NCI-H2196 treated with DMSO at 0.1 percent for 48 hours (cell line): Measurements from ENCODE around the gene NUP210.

Experiments used
- DNase-seq: peaks from one replicate; lab custom pipeline; 2025; ENCODE audit not compliant: unreplicated experiment; lab: John Stamatoyannopoulos, UW

NUP210 gene

DNA sequence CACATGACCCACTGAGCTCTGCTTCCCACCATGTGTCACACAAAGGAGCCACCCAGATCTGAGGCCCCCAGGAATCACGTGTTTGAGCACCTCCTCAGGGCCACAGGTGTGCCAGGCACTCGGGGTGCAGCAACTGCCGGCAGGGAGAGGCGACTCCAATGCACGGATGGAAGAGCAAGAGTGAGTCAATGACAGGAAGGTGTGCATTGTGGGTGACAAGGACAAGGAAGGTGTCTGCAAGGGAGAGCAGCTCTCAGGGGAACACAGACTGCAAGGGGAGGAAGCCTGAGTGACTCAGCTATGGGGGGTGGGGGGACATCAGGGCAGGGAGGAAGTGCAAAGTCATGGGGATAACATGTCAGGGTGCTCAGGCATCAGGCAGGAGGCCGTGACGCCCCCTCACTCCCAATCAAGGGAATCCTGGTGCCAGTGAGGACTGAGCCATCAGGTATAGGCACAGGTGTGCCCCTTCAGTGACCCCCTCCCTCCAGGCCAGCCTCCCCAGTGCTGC lies 67.4 kb downstream of the NUP210 start:
- DNase-seq: no peak

DNA sequence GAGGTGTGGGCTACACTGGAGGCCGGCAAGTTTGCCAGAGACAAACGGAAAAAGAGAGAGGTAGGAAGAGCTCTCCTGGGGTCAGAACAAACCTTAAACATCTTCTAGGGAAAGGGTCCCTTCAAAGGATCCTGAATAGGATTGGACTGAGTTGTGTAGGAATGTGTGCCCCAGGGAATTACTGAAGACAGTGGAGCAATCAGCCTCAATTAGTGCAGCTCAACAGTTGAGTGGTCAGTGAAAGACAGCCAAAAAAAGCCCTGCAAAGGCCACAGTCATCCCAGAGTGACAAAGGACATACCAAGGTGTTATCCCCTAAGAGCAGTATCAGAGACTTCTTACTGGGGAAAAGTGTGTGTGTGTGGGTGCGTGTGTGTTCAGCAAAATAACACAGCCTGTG lies 70.3 kb downstream of the NUP210 start:
- no peak for DNase-seq

DNA sequence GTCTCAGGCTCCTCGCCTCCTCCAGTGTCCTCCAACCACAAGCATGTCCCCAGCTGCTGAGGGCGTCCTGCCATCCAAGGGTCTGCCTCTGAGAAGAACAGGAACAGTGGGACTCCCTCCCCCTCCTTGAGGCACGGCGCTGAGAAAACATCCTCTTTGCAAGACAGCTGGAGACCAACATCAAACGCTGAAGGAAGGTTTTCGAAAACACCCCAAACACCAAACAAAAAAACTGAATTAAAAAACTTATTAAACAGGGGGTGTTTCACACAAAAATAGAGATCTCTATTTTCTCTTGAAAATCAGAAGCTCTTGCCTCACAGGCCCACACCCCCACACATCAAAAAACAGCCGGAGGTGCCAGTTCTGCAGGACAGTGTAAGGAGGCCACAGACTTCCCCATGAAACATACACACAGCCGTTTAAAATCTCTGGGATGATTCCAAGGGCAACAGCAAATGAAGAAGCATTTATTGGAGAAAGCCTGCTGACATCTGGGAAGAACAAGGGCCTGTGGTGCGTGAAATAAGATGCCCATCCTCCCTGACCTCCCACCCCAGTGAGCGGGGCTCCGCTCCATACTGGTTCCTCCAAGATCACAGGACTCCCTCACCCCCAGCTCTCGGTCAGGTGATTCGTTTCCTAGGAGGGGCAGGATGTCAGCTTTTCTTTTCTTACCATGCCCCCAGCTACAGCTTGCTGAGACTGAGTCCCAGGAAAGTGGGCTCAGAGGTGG lies 71.3 kb downstream of the NUP210 start:
- no peak for DNase-seq

DNA sequence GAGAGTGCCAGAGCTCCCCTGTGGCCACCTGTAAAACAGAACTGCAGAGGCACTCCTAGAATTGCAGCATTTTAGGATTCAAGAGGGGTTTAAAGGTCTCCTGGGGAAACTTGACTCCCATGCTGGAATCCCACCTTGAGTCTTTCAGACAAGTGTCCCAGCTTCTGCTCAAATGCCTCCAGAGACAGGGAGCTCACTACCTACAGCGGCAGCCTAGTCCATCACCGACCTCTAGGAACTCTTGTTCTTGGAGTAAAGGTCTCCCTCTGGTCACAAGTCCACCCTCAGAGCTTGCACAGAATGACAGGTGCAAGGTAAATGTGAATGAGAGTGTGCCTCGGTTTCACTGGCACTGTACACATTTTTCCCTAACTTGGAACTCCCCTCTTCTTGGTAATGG lies 72.0 kb downstream of the NUP210 start:
- no peak for DNase-seq

DNA sequence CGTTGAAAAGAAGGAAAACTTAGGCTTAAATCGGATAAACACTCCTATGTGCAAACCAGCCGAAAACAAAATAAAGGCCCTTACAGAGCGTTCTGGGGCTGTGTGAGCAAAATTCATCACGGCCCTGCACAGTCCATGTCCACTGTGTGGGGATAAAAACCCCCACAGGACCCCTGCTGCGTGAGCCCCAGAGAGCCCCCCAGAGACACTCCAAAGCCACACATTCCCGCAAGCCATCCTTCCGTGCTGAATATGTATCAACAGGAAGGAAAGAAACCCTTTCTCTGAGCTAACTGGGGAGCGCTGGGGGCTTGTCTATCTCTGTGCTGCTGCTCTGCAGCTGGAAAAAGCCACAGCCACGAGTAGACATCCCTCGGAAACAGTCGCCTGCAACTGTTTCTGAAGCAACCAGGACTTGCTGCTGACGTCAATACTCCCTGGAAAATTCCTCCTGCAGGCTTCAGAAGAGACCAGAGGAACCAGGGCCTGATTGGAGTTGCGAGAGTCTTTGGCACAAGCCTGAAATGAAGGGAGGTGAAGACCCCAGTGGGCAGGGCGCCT lies 72.7 kb downstream of the NUP210 start:
- no peak for DNase-seq

DNA sequence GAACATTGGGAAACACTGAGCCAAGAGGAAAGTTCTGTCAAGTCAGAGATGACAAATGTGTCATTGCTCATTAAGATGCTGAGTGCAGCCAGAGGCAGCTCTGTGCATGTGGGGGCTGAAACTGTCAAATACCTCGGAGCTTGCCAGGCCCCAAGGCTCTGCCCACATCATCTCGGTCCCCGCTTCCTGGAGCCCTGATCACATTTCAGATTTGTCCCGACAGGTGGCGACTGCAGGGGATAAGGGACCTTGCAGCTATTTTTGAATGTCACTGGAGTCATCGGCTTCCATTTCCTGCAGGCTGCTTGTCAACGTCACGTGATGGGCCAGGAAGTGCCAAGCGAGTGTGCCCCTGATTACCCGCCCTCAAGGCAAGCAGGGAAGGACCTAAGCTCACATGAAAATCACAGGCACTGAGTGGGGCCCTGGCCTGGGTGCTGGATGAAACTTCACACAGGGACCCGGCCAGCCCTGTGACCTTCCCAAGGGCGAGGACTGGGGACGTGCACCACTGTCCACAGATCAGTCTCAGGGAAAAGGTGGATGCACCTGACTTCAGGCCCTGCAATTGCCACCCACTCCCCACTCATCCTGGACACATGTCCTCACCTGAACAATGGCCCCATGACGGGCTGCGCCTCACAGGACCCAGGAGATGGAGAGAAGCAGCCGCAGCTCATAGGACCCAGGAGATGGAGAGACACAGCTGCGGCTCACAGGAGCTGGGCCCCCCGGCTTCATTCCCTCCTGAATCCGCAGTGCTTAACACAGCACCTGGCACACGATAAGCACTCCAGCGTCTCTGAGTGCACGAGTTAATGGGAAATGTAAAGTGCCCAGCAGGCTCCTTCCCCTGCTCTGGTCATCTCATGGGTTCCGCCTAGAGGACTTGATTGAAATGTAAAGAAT lies 73.4 kb downstream of the NUP210 start:
- DNase-seq: no peak

DNA sequence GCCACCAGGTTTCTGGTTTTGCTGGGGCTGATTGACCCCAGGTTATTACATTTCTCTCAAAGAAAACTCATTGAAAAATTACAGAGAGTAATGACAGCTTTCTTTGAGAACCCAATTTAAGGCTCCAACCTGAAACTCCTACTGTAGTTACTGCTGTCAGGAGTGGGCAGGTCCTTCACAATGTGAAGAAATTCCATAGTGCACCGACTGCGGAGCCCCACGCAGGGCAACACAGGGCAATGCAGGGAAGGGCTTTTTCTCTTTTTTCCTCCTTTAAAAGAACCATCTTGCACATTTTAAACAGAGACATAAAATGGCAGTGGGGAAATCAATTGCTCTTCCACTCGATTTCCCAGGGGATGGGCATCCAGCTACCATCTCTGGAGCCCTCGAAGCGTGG lies 74.3 kb downstream of the NUP210 start:
- no peak for DNase-seq

DNA sequence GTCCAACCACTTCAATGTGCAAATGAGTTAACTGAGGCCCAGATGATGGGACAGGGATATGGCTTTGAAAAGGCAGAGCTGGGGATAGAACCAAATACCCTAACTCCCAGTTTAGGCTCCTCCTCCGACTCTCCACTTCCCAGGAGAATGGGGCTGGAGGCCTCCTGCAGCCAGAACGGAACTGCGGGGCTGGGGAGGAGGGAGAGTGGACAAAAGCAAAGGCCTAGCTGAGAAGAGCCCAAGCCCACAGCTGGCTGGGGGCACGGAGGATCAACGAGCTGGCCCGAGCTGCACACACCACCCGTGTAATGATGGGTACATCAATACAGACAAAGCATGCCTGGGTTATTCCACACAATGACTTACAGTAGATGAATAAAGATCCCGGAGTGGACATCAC lies 74.8 kb downstream of the NUP210 start:
- no peak for DNase-seq

DNA sequence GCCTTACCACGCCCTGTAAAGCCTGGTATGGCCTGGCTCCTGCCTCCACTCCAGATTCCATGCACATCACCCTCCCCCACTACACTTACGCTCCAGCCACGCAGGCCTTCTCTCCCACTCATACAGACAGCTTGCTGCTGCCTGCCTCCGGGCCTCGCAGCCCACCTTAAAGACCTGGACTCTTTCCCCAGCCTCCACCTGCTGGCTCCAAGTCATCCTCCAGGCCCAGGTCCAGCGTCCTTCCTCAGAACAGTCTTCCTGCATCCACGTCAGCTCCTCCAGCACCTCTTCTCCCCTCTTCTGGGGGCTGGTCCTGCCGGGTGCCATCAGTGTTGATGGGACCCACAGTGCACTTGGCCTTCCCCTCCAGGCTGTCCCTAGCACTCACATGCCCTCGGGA lies 75.5 kb downstream of the NUP210 start:
- DNase-seq: no peak

DNA sequence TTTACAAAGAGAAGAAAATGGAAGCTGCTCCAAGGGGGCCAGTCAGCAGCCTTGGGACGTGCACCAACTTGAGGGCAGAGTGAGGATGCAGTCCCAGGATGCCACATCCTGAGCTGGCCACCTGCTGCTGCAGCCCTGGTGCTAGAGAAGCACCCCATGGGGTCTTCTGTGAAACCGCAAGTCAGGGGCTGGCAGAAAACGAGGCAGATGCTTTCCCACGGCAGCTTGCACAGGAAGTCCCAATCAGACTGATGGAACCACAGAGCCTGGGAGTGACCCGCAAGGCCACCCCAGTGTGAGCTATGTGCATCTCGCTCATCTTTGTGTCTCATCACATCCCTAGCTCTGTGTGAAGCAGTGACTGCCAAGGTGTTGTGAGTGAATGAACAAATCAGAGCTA lies 76.5 kb downstream of the NUP210 start:
- no peak for DNase-seq

DNA sequence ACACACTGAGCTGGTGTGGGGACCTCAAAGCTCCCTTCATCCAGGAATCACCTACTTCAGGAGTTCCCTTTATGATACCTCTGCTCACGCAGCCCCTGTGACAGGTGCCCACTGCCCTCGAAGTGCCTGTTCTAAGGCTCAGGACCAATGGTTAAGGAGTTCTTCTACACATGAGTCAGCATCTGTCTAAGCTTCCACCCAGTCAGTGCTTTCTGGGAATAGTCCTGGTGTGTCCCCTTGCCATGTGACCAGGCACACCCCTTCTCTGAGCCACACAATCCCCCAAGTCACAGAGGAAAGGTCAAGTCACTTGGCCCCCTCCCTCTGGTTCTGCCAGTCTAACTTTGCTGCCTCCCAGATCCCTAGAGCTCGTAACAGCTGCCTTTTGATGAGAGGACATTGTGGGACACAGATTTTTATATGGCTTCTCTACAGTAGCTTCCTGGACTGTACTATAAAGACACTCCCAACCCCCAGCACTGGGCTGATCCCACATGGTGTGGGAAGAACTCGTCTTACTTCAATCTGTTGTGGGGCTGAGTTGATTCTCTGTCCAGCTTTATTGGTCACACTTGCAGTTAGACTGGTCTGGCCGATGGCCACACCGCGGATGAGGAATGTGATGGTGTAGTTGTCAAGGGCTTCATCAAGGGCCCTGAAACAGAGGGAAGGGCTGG lies 78.8 kb downstream of the NUP210 start:
- DNase-seq: no peak

DNA sequence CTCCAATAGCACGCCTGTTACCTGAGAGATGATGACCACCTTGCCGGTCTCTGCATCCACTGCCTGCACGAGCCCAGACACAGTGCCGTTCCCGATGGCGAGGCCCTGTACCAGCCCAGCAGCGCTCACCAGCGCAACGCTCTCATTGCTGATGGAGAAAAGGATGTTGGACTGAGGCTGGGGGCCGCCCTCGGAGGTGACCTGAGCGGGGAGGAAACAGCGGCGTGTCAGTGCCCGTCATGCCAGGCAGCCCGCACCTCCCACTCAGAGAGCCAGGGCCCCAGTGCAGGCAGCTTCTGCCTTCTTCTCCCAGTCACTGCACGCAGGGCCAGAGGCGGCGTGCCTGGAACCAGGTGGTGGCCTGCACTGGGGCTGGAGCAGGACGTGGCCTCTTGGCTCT lies 80.3 kb downstream of the NUP210 start:
- DNase-seq: no peak

DNA sequence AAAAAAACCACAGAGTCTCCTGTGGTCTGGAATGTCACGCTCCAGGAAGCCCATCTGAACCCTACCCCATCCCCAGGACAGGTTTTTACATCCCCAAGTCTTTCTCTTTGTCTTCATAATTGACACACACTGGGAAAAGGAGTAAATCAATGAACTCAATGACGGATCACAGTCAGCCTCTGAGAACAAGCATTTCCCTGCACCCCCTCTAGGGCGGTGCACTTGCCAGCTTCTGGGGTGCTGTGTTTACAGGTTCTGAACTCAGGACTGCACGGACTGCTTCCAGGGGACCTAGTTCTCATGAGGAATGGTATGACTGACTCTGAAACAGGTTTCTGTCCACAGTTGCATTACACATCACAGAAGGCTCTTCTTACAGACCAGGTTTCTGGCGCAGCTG lies 81.1 kb downstream of the NUP210 start:
- no peak for DNase-seq

DNA sequence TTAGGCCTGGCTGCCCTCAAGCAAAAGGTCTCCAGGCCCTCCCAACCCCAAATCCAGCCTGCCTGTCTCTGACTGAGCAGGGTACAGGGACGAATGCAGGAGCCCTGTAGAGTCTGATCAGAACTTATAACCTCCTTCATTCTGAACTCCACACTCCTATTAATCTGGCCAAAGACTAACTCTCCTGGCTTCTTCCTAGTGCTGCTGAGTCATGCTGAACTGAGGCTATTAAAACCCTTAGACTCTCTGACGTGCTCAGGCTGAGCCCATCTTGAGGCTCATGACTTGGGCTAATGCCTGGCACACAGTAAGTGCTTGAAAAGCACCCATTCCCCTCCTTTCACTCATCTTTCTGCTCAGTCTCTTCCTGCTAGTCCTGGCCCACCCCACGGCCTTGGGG lies 81.9 kb downstream of the NUP210 start:
- no peak for DNase-seq

DNA sequence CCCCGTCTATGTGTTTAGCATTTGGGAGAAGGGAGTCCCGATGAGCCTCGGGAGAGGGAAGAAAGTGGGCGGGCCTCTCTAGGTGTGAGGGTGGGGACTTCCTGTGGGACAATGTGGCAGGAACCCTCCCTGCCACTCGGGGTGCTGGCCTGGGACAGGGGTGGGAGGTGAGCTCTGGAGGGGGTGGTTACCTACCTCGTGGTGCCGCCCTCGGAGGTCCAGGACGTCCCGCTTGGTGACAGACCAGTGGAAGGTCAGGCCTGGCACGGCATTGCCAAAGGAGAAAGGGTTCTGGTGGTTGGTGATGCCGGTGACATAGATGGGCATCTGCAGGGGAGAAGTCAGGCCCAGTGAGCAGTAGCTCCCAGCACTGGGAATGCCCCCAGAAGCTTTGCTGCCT lies 83.5 kb downstream of the NUP210 start:
- no peak for DNase-seq

DNA sequence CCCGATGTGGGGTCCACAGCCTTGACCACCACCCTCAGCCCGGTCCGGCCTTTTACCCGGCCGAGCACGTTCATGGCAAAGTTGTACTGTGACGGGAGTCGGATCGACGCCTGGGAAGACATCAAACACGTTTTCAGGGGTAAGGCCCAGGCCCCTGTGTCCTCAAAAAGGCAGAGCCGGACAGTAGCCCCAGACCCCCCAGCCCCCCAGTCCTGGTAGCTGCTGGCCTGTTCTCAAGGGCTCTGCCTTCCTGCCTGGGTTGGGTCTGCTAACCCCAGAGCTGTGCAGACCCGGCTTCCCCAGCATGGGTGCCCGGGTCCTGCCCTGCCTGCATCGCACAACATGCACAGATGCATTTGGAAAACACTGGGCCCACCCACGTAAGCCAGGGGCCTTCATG lies 84.6 kb downstream of the NUP210 start:
- no peak for DNase-seq

DNA sequence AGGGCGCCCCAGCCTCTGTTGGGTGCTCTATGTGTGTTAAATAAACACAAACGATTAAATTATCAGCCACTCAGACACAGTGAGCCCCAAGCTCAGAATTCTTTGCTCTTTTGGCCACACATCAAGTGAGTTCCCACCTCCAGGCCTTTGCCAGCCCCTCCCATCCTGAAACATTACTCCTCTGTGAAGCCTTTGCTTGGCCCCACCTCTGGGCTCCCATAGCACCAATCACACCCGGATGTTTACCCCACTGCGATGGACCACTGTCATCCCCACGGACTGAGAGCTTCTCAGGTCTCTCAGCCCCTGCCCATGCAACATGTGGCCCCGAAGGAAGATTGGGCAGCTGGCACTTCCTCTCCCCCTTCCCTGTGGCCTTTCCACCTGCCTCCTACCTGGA lies 85.1 kb downstream of the NUP210 start:
- peak; percentile 8 for DNase-seq

DNA sequence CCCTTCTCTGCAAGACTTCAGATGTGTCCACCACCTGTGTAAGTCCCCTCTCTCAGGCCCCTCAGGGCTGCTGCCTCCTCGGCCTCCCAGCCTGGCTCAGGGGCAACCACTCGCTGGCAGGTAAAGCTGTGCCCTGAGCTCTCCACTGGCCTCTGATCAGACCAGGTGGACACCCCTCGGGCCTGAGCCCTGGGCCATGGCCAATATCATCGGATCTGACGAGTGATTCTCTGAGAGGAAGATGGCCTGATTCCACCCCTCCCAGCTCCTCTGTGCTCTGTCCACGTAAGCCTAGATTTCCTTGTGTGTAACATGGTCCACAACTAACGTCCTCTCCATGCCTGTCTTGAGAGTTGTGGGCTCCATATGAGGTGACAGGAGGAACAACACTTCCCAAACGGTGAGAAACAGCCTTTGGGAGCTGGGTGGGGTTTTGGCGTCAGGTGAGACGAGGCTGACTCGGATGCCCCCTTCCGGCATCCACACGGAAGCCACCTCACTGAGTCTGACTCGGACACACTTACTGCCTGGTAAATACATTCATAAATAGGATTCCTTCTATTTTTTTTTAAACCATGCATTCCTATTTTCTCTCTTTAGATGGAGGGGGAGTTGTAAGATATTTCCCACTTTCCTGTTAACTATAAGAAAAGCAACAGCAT lies 86.8 kb downstream of the NUP210 start:
- no peak for DNase-seq

DNA sequence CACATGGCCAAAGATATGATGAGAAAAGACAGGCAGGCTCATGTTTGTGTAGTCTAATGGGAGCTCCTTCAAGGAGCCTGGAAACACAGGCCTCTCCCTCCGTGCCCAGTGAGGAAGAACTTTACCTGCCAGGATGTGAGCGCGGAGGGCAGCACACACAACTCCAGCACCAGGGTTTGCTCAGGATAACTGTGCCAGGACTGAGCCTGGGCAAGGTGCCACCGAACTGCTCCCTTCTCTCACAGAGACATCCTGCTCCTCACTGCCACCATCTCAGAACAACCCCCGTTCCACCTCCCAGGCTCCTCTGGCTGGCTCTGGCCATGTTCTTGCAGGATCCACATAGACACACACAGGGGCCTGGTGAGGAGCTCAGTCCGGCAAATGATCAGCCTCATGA lies 87.4 kb downstream of the NUP210 start:
- no peak for DNase-seq

DNA sequence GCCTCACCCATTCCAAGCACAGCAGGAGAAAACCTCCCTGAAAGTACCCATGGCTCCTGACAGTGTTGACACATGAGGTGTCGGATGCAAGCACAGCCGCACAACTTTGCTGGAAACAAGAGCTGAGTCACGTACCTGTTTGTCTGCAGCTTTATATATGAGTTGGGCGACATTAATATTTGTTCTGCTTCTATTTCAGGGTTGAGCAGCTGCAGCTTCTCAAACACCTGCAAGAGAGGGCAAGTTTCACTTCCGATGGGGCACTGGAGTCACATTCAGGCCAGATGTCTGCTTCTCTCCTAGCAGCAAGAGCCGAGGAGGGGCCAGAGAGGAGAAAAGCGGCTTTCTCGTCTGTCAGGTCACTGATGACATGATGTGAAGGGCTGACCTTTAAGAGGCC lies 88.0 kb downstream of the NUP210 start:
- peak; percentile 57 for DNase-seq

DNA sequence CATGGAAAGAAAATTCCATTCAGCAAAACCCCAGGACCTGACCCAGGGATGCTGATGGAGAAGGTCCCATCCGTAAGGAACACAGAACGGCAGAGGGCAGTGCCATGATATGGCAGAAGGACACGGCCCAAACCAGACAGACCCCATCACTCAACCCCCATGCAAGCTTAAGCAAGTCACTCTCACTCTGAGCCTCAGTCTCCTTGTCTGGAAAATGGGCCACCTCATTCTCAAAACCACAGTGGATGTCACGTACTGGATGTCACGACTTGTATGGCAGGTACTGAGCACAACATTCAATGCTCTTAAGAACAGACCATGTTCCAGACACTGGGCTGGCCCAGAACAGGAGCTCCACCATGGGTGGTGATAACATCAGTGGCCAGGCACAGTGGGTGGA lies 90.4 kb downstream of the NUP210 start:
- DNase-seq: no peak
